CD14-positive monocyte (primary cell): Measurements from ENCODE around the gene ZNF697. TPM values are rescaled to one million over a fixed set of nuclear protein-coding genes. Genes with fewer than 3 reads are reported as not detected.
"Not testable (repeated sequence)": the region's sequence is repeated elsewhere in the genome, so short reads cannot be mapped to it uniquely, and the experiment has no call there.

Experiments used
- DNase-seq, 3 donors: peaks; one replicate each; pipeline ENCODE4 v3.0.0-alpha.2; 2011 to 2022
- H2AFZ ChIP-seq: 2 replicates; pipeline ENCODE4 v1.6.0; 2012; ENCODE audit warnings: mild to moderate bottlenecking, low read depth, low read length, inconsistent platforms; ENCODE audit not compliant: insufficient read depth, poor library complexity, severe bottlenecking
- H3K27ac ChIP-seq, 2 donors: 1 replicate in 1 of 2; 2 replicates in 1 of 2; pipeline ENCODE4 v1.5.1; 2012 to 2013; ENCODE audit warnings: low read length in 2 of 2, control low read depth in 1 of 2, inconsistent platforms in 1 of 2, low read depth in 1 of 2, mild to moderate bottlenecking in 1 of 2
- H3K27me3 ChIP-seq, 2 donors: one replicate each; pipeline versions ENCODE4 v1.6.0 to v1.6.1; 2011 to 2013; ENCODE audit warnings: low read length in 2 of 2; ENCODE audit not compliant: control insufficient read depth in 2 of 2, insufficient read depth in 2 of 2
- H3K36me3 ChIP-seq, 2 donors: replicated peaks in 1 of 2; 1 replicate in 1 of 2; 2 replicates in 1 of 2; pipeline versions ENCODE4 v1.5.1 to v1.6.1; 2012 to 2013; ENCODE audit warnings: low read length in 2 of 2, control low read depth in 1 of 2, inconsistent platforms in 1 of 2, mild to moderate bottlenecking in 1 of 2; ENCODE audit not compliant: insufficient read depth in 2 of 2, control insufficient read depth in 1 of 2
- H3K4me1 ChIP-seq, 2 donors: 1 replicate in 1 of 2; 2 replicates in 1 of 2; pipeline versions ENCODE4 v1.5.1 to v1.6.1; 2012 to 2013; ENCODE audit warnings: low read length in 2 of 2, control low read depth in 1 of 2, inconsistent platforms in 1 of 2, mild to moderate bottlenecking in 1 of 2, moderate library complexity in 1 of 2; ENCODE audit not compliant: insufficient read depth in 2 of 2, control insufficient read depth in 1 of 2
- H3K4me2 ChIP-seq: replicated peaks from 2 replicates; pipeline ENCODE3; 2012; ENCODE audit warnings: low read length, moderate library complexity, mild to moderate bottlenecking; ENCODE audit not compliant: poor library complexity, severe bottlenecking; ENCODE audit errors: extremely low read depth
- H3K4me3 ChIP-seq, 3 experiments: fragments of 200-600 bp in 1 of 3; sonication (generic) in 1 of 3; replicated peaks in 1 of 3; 1 replicate in 2 of 3; 2 replicates in 1 of 3; pipeline ENCODE4 v1.5.1; 2011 to 2013; ENCODE audit warnings: low read length in 3 of 3, mild to moderate bottlenecking in 3 of 3, control low read depth in 2 of 3, low read depth in 2 of 3, inconsistent platforms in 1 of 3, moderate library complexity in 1 of 3
- H3K79me2 ChIP-seq: 2 replicates; pipeline ENCODE4 v1.6.0; 2012; ENCODE audit warnings: mild to moderate bottlenecking, control low read depth, inconsistent platforms, low read length, moderate library complexity; ENCODE audit not compliant: insufficient read depth
- H3K9ac ChIP-seq: 2 replicates; pipeline ENCODE4 v1.6.0; 2017; ENCODE audit warnings: low read length, mild to moderate bottlenecking; ENCODE audit not compliant: insufficient read depth, poor library complexity, severe bottlenecking
- H3K9me3 ChIP-seq, 2 donors: replicated peaks in 1 of 2; 1 replicate in 1 of 2; 2 replicates in 1 of 2; pipeline versions ENCODE4 v1.5.1 to v1.6.1; 2012 to 2013; ENCODE audit warnings: low read length in 2 of 2, control low read depth in 1 of 2; ENCODE audit not compliant: control insufficient read depth in 1 of 2, insufficient read depth in 1 of 2
- H4K20me1 ChIP-seq: 2 replicates; pipeline ENCODE4 v1.6.0; 2012; ENCODE audit warnings: mild to moderate bottlenecking, low read length, control low read depth, moderate library complexity; ENCODE audit not compliant: insufficient read depth
- H3K27ac Mint-ChIP-seq, 7 donors: one replicate each; pipeline ENCODE4 v1.8.0; 2020; ENCODE audit warnings: mild to moderate bottlenecking in 7 of 7, mixed read lengths in 7 of 7, moderate library complexity in 6 of 7, inconsistent platforms in 2 of 7
- H3K27me3 Mint-ChIP-seq, 3 donors: one replicate each; pipeline ENCODE4 v1.8.0; 2021 to 2022; ENCODE audit warnings: low read depth in 3 of 3, mild to moderate bottlenecking in 3 of 3, mixed read lengths in 3 of 3, moderate library complexity in 3 of 3, inconsistent platforms in 1 of 3
- H3K36me3 Mint-ChIP-seq, 2 donors: one replicate each; pipeline ENCODE4 v1.8.0; 2020; ENCODE audit warnings: mixed read lengths in 2 of 2, inconsistent platforms in 1 of 2, mild to moderate bottlenecking in 1 of 2
- H3K4me1 Mint-ChIP-seq: one replicate; pipeline ENCODE4 v1.8.0; 2020; ENCODE audit warnings: mild to moderate bottlenecking, mixed read lengths
- H3K4me3 Mint-ChIP-seq, 2 donors: one replicate each; pipeline ENCODE4 v1.8.0; 2020; ENCODE audit warnings: mild to moderate bottlenecking in 2 of 2, mixed read lengths in 2 of 2, moderate library complexity in 1 of 2
- H3K9me3 Mint-ChIP-seq, 7 donors: one replicate each; pipeline ENCODE4 v1.8.0; 2020 to 2022; ENCODE audit warnings: mixed read lengths in 7 of 7, mild to moderate bottlenecking in 6 of 7, moderate library complexity in 6 of 7, inconsistent platforms in 2 of 7
- CTCF ChIP-seq: fragments of 200-600 bp; IDR thresholded peaks from one replicate; pipeline ENCODE4 v1.8.0; 2022; ENCODE audit warnings: antibody characterized with exemption, mild to moderate bottlenecking
- WGBS: methylation state at CpG from one replicate; pipeline ENCODE4 v1.1.5; 2013; ENCODE audit warnings: missing lambda C conversion rate; ENCODE audit not compliant: insufficient coverage; 5-methylcytosine and 5-hydroxymethylcytosine counted together
- intact Hi-C, 2 donors: fragments of 100-400 bp; cut with micrococcal nuclease; formaldehyde crosslinking; loops; one replicate each; pipeline versions ENCODE4 v1.15.0 to v1.15.1; 2023
- polyA plus RNA-seq, 3 donors: library from polyadenylated mRNA; depleted of rRNA in 1 of 3; unstranded in 2 of 3; stranded (reverse) in 1 of 3; fragments of 300-500 nt in 2 of 3; fragments of >200 nt in 1 of 3; fragmentation: Illumina TruSeq in 2 of 3; gene quantifications; 1 replicate in 2 of 3; 2 replicates in 1 of 3; pipeline ENCODE4 v1.2.3, GENCODE V29; 2012 to 2021

Gene ZNF697
- polyA plus RNA-seq, 3 donors, result 0.37 to 3.1 (median 0.49) TPM

- H3K4me3 Mint-ChIP-seq, result no peak overlapping the region
- peaks cover 0 to 5% (median under 1%) of the 10 kb centered on the region in 3 donors for H3K27me3 Mint-ChIP-seq
- peaks cover 0 to 4% of the 10 kb centered on the region in 2 donors for H3K36me3 Mint-ChIP-seq
- Histone ChIP-seq H3K9me3 (no peaks in the 10 kb centered on the region), H3K27ac (peak overlapping the region in 1 of 2 donors; percentile 68), H3K4me2 (no peak overlapping the region), H3K79me2 (no peaks in the 10 kb centered on the region), H3K4me1 (peaks cover 41 to 51% of the 10 kb centered on the region in 2 donors), H2AFZ (no peak overlapping the region), H3K9ac (no peak overlapping the region), H4K20me1 (no peaks in the 10 kb centered on the region), H3K36me3 (no peaks in the 10 kb centered on the region), H3K4me3 (peak overlapping the region in 1 of 3 experiments; percentile 46), H3K27me3 (no peaks in the 10 kb centered on the region)
- intact Hi-C loops, result no loop called here
- H3K9me3 Mint-ChIP-seq, result no peaks in the 10 kb centered on the region
- TF ChIP-seq CTCF, result no peak
- DNase-seq, result no peak
- H3K27ac Mint-ChIP-seq, result peak overlapping the region in 3 of 7 donors; percentile 64 to 70 (median 67)
- H3K4me1 Mint-ChIP-seq, result peaks cover 56% of the 10 kb centered on the region
- WGBS, result no CpG with 5 or more reads among the region's 3 CpGs
Measured at GRCh38 chr1:119605686-119606085, 42.4 kb downstream of the ZNF697 start.

GRCh38 chr1:119605080-119605479 lies 43.0 kb downstream of the ZNF697 start:
- H3K4me2 ChIP-seq, H3K4me3 Mint-ChIP-seq, H2AFZ ChIP-seq, H3K27me3 ChIP-seq, H3K27ac ChIP-seq, H3K79me2 ChIP-seq, H3K9me3 ChIP-seq, H3K9ac ChIP-seq, H3K36me3 Mint-ChIP-seq, intact Hi-C loops, H3K4me3 ChIP-seq, H3K36me3 ChIP-seq, DNase-seq, H4K20me1 ChIP-seq, H3K9me3 Mint-ChIP-seq, H3K27me3 Mint-ChIP-seq, H3K27ac Mint-ChIP-seq: not testable (repeated sequence)
- peaks cover 41 to 51% of the 10 kb centered on the region in 2 donors for H3K4me1 ChIP-seq
- 100% methylated on average over 5 of the region's 8 CpGs for WGBS
- peaks cover 56% of the 10 kb centered on the region for H3K4me1 Mint-ChIP-seq
